Measurements from ENCODE around the gene SPTBN2.
"Not testable (repeated sequence)": the region's sequence is repeated elsewhere in the genome, so short reads cannot be mapped to it uniquely, and the experiment has no call there.

Gene SPTBN2

GRCh38 chr11:66728693-66729385, at the start of gene SPTBN2:
Gene SPTBN2, minus strand, starts transcription at chr11:66729216. Its CDS starts 7,976 bp downstream, at chr11:66721240.
- DNase-seq = no peak

- DNase-seq = no peak
Observed at GRCh38 chr11:66768818-66769217, 39.8 kb upstream of the SPTBN2 start.

- DNase-seq = no peak
Observed at GRCh38 chr11:66768088-66768521, 39.1 kb upstream of the SPTBN2 start.

GRCh38 chr11:66767666-66768065, 38.6 kb upstream of the SPTBN2 start:
- DNase-seq = no peak

GRCh38 chr11:66766681-66767080, 37.7 kb upstream of the SPTBN2 start:
- no peak for DNase-seq

- DNase-seq = no peak
Observed at GRCh38 chr11:66762088-66762487, 33.1 kb upstream of the SPTBN2 start.

GRCh38 chr11:66752148-66752547, 23.1 kb upstream of the SPTBN2 start:
- DNase-seq = no peak

GRCh38 chr11:66749091-66749490, 20.1 kb upstream of the SPTBN2 start:
- DNase-seq = no peak

GRCh38 chr11:66747480-66747879, 18.5 kb upstream of the SPTBN2 start:
- no peak for DNase-seq

GRCh38 chr11:66745356-66746235, 16.6 kb upstream of the SPTBN2 start:
- no peak for DNase-seq

- peak; percentile 98 for DNase-seq
Observed at GRCh38 chr11:66744485-66745355, 15.7 kb upstream of the SPTBN2 start.

- DNase-seq = no peak
Observed at GRCh38 chr11:66743271-66743968, 14.4 kb upstream of the SPTBN2 start.

- DNase-seq = no peak
Observed at GRCh38 chr11:66741153-66741552, 12.1 kb upstream of the SPTBN2 start.

GRCh38 chr11:66739983-66740382, 11.0 kb upstream of the SPTBN2 start:
- DNase-seq = no peak

- no peak for DNase-seq
Observed at GRCh38 chr11:66734215-66734614, 5.2 kb upstream of the SPTBN2 start.

GRCh38 chr11:66729447-66729846, 431 bp upstream of the SPTBN2 start:
- DNase-seq = no peak

GRCh38 chr11:66728038-66728692, 851 bp downstream of the SPTBN2 start:
- no peak for DNase-seq

GRCh38 chr11:66727282-66728037, 1.6 kb downstream of the SPTBN2 start:
- DNase-seq = no peak

GRCh38 chr11:66725647-66726046, 3.4 kb downstream of the SPTBN2 start:
- no peak for DNase-seq

GRCh38 chr11:66725114-66725513, 3.9 kb downstream of the SPTBN2 start:
- no peak for DNase-seq

- not testable (repeated sequence) for DNase-seq
Observed at GRCh38 chr11:66724167-66724566, 4.8 kb downstream of the SPTBN2 start.

Data from 8988T (cell line).